Esophagus muscularis mucosa (tissue), 4 donors: Measurements from ENCODE around the gene HOXA7. TPM values are rescaled to one million over a fixed set of nuclear protein-coding genes. Genes with fewer than 3 reads are reported as not detected.

Experiments
- DNase-seq: peaks from one replicate; pipeline ENCODE4 v3.0.0-alpha.2; 2017; ENCODE audit errors: extremely low spot score
- H3K27ac ChIP-seq, 4 donors: fragments of 200-600 bp; sonication (generic); replicated peaks in 1 of 4; 1 replicate in 3 of 4; 2 replicates in 1 of 4; pipeline ENCODE4 v1.5.1; 2016 to 2019; ENCODE audit warnings: mild to moderate bottlenecking in 1 of 4
- H3K27me3 ChIP-seq, 4 donors: fragments of 200-600 bp; sonication (generic); one replicate each; pipeline versions ENCODE4 v1.5.1 to v1.6.0; 2016 to 2019
- H3K36me3 ChIP-seq, 4 donors: fragments of 200-600 bp; sonication (generic); one replicate each; pipeline ENCODE4 v1.5.1; 2016 to 2019
- H3K4me1 ChIP-seq, 4 donors: fragments of 200-600 bp; sonication (generic); one replicate each; pipeline ENCODE4 v1.5.1; 2016 to 2019
- H3K4me3 ChIP-seq, 4 donors: fragments of 200-600 bp; sonication (generic); 1 replicate in 2 of 4; 2 replicates in 2 of 4; pipeline ENCODE4 v1.5.1; 2016 to 2019; ENCODE audit warnings: mild to moderate bottlenecking in 4 of 4, moderate library complexity in 1 of 4
- H3K9me3 ChIP-seq, 4 donors: fragments of 200-600 bp; sonication (generic); 1 replicate in 3 of 4; 2 replicates in 1 of 4; pipeline ENCODE4 v1.5.1; 2016 to 2019
- EP300 ChIP-seq: sonication (generic); formaldehyde crosslinking; IDR thresholded peaks from one replicate; pipeline ENCODE4 v1.6.1; 2017; ENCODE audit warnings: antibody characterized with exemption
- POLR2A ChIP-seq: fragments of 450-650 bp; IDR thresholded peaks from one replicate; pipeline ENCODE4 v1.6.1; 2017; ENCODE audit warnings: antibody characterized with exemption, moderate library complexity, mild to moderate bottlenecking, low read depth
- POLR2AphosphoS5 ChIP-seq, 2 donors: sonication (generic); formaldehyde crosslinking; IDR thresholded peaks; one replicate each; pipeline ENCODE4 v1.6.1; 2017; ENCODE audit warnings: antibody characterized with exemption in 2 of 2
- WGBS: methylation state at CpG from one replicate; pipeline ENCODE4 v1.1.5; 2018; 5-methylcytosine and 5-hydroxymethylcytosine counted together
- intact Hi-C: fragments of 100-400 bp; cut with DNase I; formaldehyde crosslinking; loops from one replicate; pipeline ENCODE4 v1.15.1; 2023
- total RNA-seq, 4 donors: library from RNA; depleted of rRNA; stranded (reverse); fragments of >200 nt; gene quantifications; one replicate each; pipeline versions ENCODE4 v1.1.0 to v1.2.1, GENCODE V29; 2016
- TF ChIP-seq, protein P1 (sequence below), 3 experiments: fragments of 200-600 bp in 2 of 3; fragments of 450-650 bp in 1 of 3; sonication (generic) in 2 of 3; IDR thresholded peaks; one replicate each; pipeline ENCODE4 v1.5.1; 2017 to 2019; ENCODE audit warnings: antibody characterized with exemption in 3 of 3, mild to moderate bottlenecking in 2 of 3, moderate library complexity in 1 of 3

The HOXA7 gene
- total RNA-seq, 4 donors from 2014 or later, result 0.33 to 1.7 (median 0.49) TPM

- DNase-seq, result no peak
- peak within 1 kb of the TSS; percentile 81 to 94 (median 89) for H3K4me3 ChIP-seq
- intact Hi-C loops, result no loop called here
Measured at GRCh38 chr7:27130540-27131389, 25.7 kb downstream of the HOXA7 start, which contains the start of gene HOXA4. Gene HOXA4, minus strand, starts transcription at chr7:27130757. Its CDS starts 24 bp downstream, at chr7:27130733.

GRCh38 chr7:27129729-27130539, 26.5 kb downstream of the HOXA7 start:
- intact Hi-C loops, result no loop called here
- DNase-seq, result no peak
- 50% methylated on average over 9 of the region's 72 CpGs for WGBS
- TF ChIP-seq EP300 (no peak), POLR2AphosphoS5 (IDR thresholded peaks at IDR 0.05) (peak; percentile 16 to 26), POLR2A (no peak)
- TF ChIP-seq, protein P1, sequence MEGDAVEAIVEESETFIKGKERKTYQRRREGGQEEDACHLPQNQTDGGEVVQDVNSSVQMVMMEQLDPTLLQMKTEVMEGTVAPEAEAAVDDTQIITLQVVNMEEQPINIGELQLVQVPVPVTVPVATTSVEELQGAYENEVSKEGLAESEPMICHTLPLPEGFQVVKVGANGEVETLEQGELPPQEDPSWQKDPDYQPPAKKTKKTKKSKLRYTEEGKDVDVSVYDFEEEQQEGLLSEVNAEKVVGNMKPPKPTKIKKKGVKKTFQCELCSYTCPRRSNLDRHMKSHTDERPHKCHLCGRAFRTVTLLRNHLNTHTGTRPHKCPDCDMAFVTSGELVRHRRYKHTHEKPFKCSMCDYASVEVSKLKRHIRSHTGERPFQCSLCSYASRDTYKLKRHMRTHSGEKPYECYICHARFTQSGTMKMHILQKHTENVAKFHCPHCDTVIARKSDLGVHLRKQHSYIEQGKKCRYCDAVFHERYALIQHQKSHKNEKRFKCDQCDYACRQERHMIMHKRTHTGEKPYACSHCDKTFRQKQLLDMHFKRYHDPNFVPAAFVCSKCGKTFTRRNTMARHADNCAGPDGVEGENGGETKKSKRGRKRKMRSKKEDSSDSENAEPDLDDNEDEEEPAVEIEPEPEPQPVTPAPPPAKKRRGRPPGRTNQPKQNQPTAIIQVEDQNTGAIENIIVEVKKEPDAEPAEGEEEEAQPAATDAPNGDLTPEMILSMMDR (IDR thresholded peaks at IDR 0.05), result peak; percentile 37 to 49 (median 41)
- Histone ChIP-seq H3K4me1 (peaks cover 8 to 85% (median 83%) of the 10 kb centered on the region in 4 donors), H3K9me3 (no peaks in the 10 kb centered on the region), H3K27ac (peak overlapping the region; percentile 96 to 100 (median 99)), H3K36me3 (no peaks in the 10 kb centered on the region), H3K4me3 (peak overlapping the region; percentile 81 to 94 (median 89)), H3K27me3 (no peaks in the 10 kb centered on the region)

More at GRCh38 chr7:27130540-27131389, 25.7 kb downstream of the HOXA7 start, which contains the start of gene HOXA4:
- WGBS, result 6% methylated on average over 39 of the region's 67 CpGs
- Histone ChIP-seq H3K27ac (peak within 1 kb of the TSS; percentile 96 to 100 (median 99)), H3K4me1 (peaks cover under 1 to 85% (median 83%) of the 10 kb centered on the region in 4 donors), H3K9me3 (no peaks in the 10 kb centered on the region), H3K27me3 (no peaks in the 10 kb centered on the region), H3K36me3 (no peaks in the 10 kb centered on the region)
- no peak for TF ChIP-seq EP300
- TF ChIP-seq, protein P1 (IDR thresholded peaks at IDR 0.05), result no peak
- TF ChIP-seq POLR2A, result peak; percentile 91
- peak; percentile 98 for TF ChIP-seq POLR2AphosphoS5 (IDR thresholded peaks at IDR 0.05)

DNA sequence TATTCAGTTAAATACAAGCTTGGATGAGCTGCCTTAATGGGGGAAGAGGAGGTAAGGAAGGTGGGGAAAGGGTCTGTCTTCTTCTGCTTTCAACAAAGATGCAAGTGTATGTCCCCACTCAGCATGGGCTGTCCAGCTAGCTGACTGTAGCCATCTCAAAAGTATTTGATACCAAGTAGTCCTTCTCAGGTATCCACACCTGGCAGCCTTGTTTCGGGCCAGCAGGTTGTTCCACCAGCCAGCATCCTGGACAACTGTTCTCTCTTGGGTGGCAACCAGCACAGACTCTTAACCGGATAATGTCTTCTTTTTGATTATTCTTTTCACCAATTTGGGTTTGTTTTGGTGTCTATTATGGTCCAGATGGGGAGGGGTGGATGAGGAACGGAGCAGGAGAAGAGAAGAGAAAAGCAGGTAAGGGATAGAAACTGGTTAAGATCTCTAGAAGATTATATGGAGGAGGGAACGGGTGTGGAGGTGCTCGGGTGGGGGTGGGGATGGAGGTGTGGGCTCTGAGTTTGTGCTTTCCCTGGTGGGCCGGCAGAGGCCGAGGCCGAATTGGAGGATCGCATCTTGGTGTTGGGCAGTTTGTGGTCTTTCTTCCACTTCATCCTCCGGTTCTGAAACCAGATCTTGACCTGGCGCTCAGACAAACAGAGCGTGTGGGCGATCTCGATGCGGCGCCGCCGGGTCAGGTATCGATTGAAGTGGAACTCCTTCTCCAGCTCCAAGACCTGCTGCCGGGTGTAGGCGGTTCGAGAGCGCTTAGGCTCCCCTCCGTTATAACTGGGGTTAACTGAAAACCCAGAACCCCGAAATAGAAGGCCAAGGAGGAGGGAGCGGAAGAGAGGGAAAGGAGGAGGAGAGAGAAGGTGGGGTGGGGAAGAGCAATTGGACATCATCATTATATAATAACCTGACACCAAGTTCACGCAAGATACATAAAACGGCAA, 27.4 kb downstream of the HOXA7 start:
- H3K27me3 ChIP-seq, result no peaks in the 10 kb centered on the region
- H3K4me3 ChIP-seq, result peak overlapping the region; percentile 81 to 94 (median 89)
- 20% methylated on average over 28 of the region's 28 CpGs for WGBS
- TF ChIP-seq POLR2AphosphoS5 (IDR thresholded peaks at IDR 0.05) (peak in 1 of 2 donors; percentile 3), EP300 (no peak)
- H3K27ac ChIP-seq, result peak overlapping the region; percentile 96 to 100 (median 99)
- H3K36me3 ChIP-seq, result no peaks in the 10 kb centered on the region
- no peak for DNase-seq
- H3K4me1 ChIP-seq, result peaks cover 10 to 83% (median 81%) of the 10 kb centered on the region in 4 donors
- intact Hi-C loops, result no loop called here
- no peaks in the 10 kb centered on the region for H3K9me3 ChIP-seq

GRCh38 chr7:27128034-27128433, 28.4 kb downstream of the HOXA7 start:
- Histone ChIP-seq H3K27me3 (no peaks in the 10 kb centered on the region), H3K4me3 (peak overlapping the region in 2 of 4 donors; percentile 1 to 10), H3K27ac (peak overlapping the region; percentile 96 to 100 (median 99)), H3K9me3 (no peaks in the 10 kb centered on the region), H3K4me1 (peaks cover 20 to 82% (median 81%) of the 10 kb centered on the region in 4 donors), H3K36me3 (no peaks in the 10 kb centered on the region)
- WGBS, result 30% methylated on average over 2 of the region's 2 CpGs
- intact Hi-C loops, result no loop called here
- no peak for DNase-seq
- TF ChIP-seq POLR2A (no peak), POLR2AphosphoS5 (IDR thresholded peaks at IDR 0.05) (peak; percentile 60 to 76), EP300 (no peak)
- TF ChIP-seq, protein P1 (IDR thresholded peaks at IDR 0.05), result no peak
